B cell (primary cell): ENCODE measurements around the gene OR2T8. TPM values are rescaled to one million over a fixed set of nuclear protein-coding genes. Genes with fewer than 3 reads are reported as not detected.

ENCODE experiments used
- ATAC-seq: fragments of 200-7000 bp; cut with Tn5 transposase; one replicate; pipeline ENCODE4 v1.10.0; 2021; ENCODE audit warnings: low read depth, mild to moderate bottlenecking, moderate number of reproducible peaks, moderate library complexity
- CTCF ChIA-PET: fragments of 350-600 bp; sonication (Branson Sonifier 250); formaldehyde crosslinking; loops from one replicate; lab custom pipeline; 2021; ENCODE audit warnings: antibody characterized with exemption, inconsistent platforms; lab: Charles Lee
- POLR2A ChIA-PET: fragments of 350-600 bp; sonication (Branson Sonifier 250); formaldehyde crosslinking; loops from one replicate; lab custom pipeline; 2021; ENCODE audit warnings: antibody characterized with exemption; lab: Charles Lee
- DNase-seq: peaks from one replicate; pipeline ENCODE4 v3.0.0; 2013
- H2AFZ ChIP-seq: 2 replicates; pipeline ENCODE4 v1.6.1; 2012; ENCODE audit warnings: mild to moderate bottlenecking, low read depth, low read length; ENCODE audit not compliant: insufficient read depth, poor library complexity, severe bottlenecking
- H3K27ac ChIP-seq, 2 donors: 1 replicate in 1 of 2; 2 replicates in 1 of 2; pipeline ENCODE4 v1.5.1; 2012 to 2013; ENCODE audit warnings: low read length in 2 of 2, mild to moderate bottlenecking in 2 of 2, moderate library complexity in 1 of 2
- H3K27me3 ChIP-seq, 4 experiments: fragments of 200-600 bp in 1 of 4; sonication (generic) in 1 of 4; replicated peaks in 1 of 4; 1 replicate in 2 of 4; 2 replicates in 2 of 4; pipeline versions ENCODE4 v1.6.1 to v1.7.0; 2013 to 2016; ENCODE audit warnings: low read length in 3 of 4, mild to moderate bottlenecking in 2 of 4, mixed read lengths in 1 of 4, moderate library complexity in 1 of 4; ENCODE audit not compliant: insufficient read depth in 4 of 4, control insufficient read depth in 3 of 4; ENCODE audit errors: control extremely low read depth in 1 of 4
- H3K36me3 ChIP-seq, 2 experiments: replicated peaks in 1 of 2; 1 replicate in 1 of 2; 2 replicates in 1 of 2; pipeline versions ENCODE4 v1.6.1 to v1.7.1; 2013; ENCODE audit warnings: low read length in 1 of 2; ENCODE audit not compliant: insufficient read depth in 2 of 2, control insufficient read depth in 1 of 2; ENCODE audit errors: control extremely low read depth in 1 of 2, extremely low read depth in 1 of 2
- H3K4me1 ChIP-seq, 2 donors: fragments of 200-600 bp in 1 of 2; sonication (generic) in 1 of 2; 1 replicate in 1 of 2; 2 replicates in 1 of 2; pipeline versions ENCODE4 v1.5.1 to v1.6.1; 2013 to 2017; ENCODE audit warnings: low read length in 2 of 2; ENCODE audit not compliant: control insufficient read depth in 2 of 2, insufficient read depth in 2 of 2
- H3K4me2 ChIP-seq: replicated peaks from 2 replicates; pipeline ENCODE3; 2012; ENCODE audit warnings: mild to moderate bottlenecking, low read depth, low read length; ENCODE audit not compliant: poor library complexity, severe bottlenecking
- H3K4me3 ChIP-seq, 5 experiments: fragments of 200-600 bp in 1 of 5; sonication (generic) in 1 of 5; 1 replicate in 3 of 5; 2 replicates in 2 of 5; pipeline versions ENCODE4 v1.5.1 to v1.7.0; 2011 to 2016; ENCODE audit warnings: low read length in 4 of 5, mild to moderate bottlenecking in 4 of 5, low read depth in 2 of 5, control low read depth in 1 of 5, moderate library complexity in 1 of 5; ENCODE audit not compliant: insufficient read depth in 1 of 5; ENCODE audit errors: control extremely low read depth in 1 of 5, extremely low read depth in 1 of 5
- H3K79me2 ChIP-seq: fragments of 200-600 bp; sonication (generic); one replicate; pipeline ENCODE4 v1.6.0; 2016; ENCODE audit warnings: low read length; ENCODE audit not compliant: control insufficient read depth, insufficient read depth
- H3K9ac ChIP-seq: fragments of 200-600 bp; sonication (generic); 2 replicates; pipeline ENCODE4 v1.6.1; 2017; ENCODE audit warnings: mild to moderate bottlenecking, low read length, moderate library complexity
- H3K9me3 ChIP-seq, 3 donors: one replicate each; pipeline versions ENCODE4 v1.6.1 to v1.7.1; 2013; ENCODE audit warnings: low read length in 2 of 3; ENCODE audit not compliant: control insufficient read depth in 2 of 3, insufficient read depth in 1 of 3; ENCODE audit errors: control extremely low read depth in 1 of 3
- H4K20me1 ChIP-seq: 2 replicates; pipeline ENCODE4 v1.6.0; 2012; ENCODE audit warnings: mild to moderate bottlenecking, low read length; ENCODE audit not compliant: insufficient read depth, control insufficient read depth, poor library complexity, severe bottlenecking
- H3K27ac Mint-ChIP-seq: one replicate; pipeline ENCODE4 v1.8.0; 2021; ENCODE audit warnings: mixed read lengths
- H3K27me3 Mint-ChIP-seq: one replicate; pipeline ENCODE4 v1.8.0; 2021; ENCODE audit warnings: mixed read lengths
- H3K4me1 Mint-ChIP-seq: one replicate; pipeline ENCODE4 v1.8.0; 2021; ENCODE audit warnings: mixed read lengths
- H3K4me3 Mint-ChIP-seq: one replicate; pipeline ENCODE4 v1.8.0; 2021; ENCODE audit warnings: mixed read lengths
- H3K9me3 Mint-ChIP-seq: one replicate; pipeline ENCODE4 v1.8.0; 2022; ENCODE audit warnings: mixed read lengths; ENCODE audit not compliant: insufficient read depth
- EZH2 ChIP-seq: IDR thresholded peaks from 2 replicates; pipeline ENCODE4 v1.6.1; 2012; ENCODE audit warnings: borderline replicate concordance, low read depth, mild to moderate bottlenecking, moderate library complexity, low read length; ENCODE audit not compliant: insufficient read depth, poor library complexity, severe bottlenecking
- whole genome bisulfite sequencing: methylation state at CpG from one replicate; pipeline ENCODE4 v1.1.5; 2013; ENCODE audit warnings: missing lambda C conversion rate; ENCODE audit not compliant: insufficient coverage; 5-methylcytosine and 5-hydroxymethylcytosine counted together
- intact Hi-C: fragments of 100-400 bp; cut with micrococcal nuclease; formaldehyde crosslinking; loops from one replicate; pipeline ENCODE4 v1.10.0; 2022
- polyA plus RNA-seq: library from polyadenylated mRNA; depleted of rRNA; stranded (reverse); fragments of >200 nt; gene quantifications from 2 replicates; pipeline ENCODE4 v1.2.3, GENCODE V29; 2012
- total RNA-seq, 2 donors: library from RNA; stranded (reverse); fragments of 120-200 nt in 1 of 2; gene quantifications; 1 replicate in 1 of 2; 2 replicates in 1 of 2; pipeline versions ENCODE4 v1.2.3 to v1.2.4, GENCODE V29; 2013 to 2022
- TF ChIP-seq, protein P1 (sequence below): fragments of 200-600 bp; IDR thresholded peaks from one replicate; pipeline ENCODE4 v1.8.0; 2022; ENCODE audit warnings: antibody characterized with exemption, mild to moderate bottlenecking

The OR2T8 gene
- total and polyA plus RNA-seq, 2 donors (not counting 1 experiment from before 2014, with no cell fraction given), result 0.67 TPM; not detected in 1

DNA sequence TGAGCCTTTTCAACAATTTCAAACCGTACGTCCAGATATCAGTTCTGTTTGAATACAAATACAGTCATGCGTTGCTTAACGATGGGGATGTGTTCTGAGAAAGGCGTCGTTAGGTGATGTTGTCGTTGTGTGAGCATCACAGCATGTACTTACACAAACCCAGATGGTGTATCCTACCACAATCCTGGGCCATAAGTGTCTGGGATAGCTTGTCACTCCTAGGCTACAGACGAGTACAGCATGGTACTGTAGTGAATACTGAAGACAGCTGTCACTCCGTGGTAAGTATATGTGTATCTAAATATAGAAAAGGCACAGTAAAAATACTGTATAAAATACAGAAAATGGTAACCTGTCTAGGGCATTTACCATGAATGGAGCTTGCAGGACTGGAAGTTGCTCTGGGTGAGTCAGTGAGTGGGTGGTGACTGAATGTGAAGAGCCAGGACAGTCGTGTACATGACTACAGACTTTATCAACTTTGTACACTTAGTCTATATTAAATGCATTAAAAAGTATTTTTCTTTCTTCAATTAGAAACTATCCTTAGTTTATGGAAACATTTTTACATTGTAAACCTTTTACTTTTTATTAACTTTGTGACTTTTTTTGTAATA lies 35.1 kb upstream of the OR2T8 start:
- H3K27me3 Mint-ChIP-seq, result no peaks in the 10 kb centered on the region
- no peak overlapping the region for H3K4me2 ChIP-seq
- H3K9me3 Mint-ChIP-seq, result no peaks in the 10 kb centered on the region
- no peaks in the 10 kb centered on the region for H3K4me1 ChIP-seq
- POLR2A ChIA-PET, result no interaction called here
- no peak overlapping the region for H3K27ac ChIP-seq
- H2AFZ ChIP-seq, result no peak overlapping the region
- DNase-seq (no peak), ATAC-seq (no peak)
- no peaks in the 10 kb centered on the region for H3K27me3 ChIP-seq
- H3K36me3 ChIP-seq, result no peaks in the 10 kb centered on the region
- no peaks in the 10 kb centered on the region for H3K4me1 Mint-ChIP-seq
- intact Hi-C loops, result no loop called here
- H4K20me1 ChIP-seq, result no peaks in the 10 kb centered on the region
- no peak for TF ChIP-seq EZH2
- TF ChIP-seq, protein P1, sequence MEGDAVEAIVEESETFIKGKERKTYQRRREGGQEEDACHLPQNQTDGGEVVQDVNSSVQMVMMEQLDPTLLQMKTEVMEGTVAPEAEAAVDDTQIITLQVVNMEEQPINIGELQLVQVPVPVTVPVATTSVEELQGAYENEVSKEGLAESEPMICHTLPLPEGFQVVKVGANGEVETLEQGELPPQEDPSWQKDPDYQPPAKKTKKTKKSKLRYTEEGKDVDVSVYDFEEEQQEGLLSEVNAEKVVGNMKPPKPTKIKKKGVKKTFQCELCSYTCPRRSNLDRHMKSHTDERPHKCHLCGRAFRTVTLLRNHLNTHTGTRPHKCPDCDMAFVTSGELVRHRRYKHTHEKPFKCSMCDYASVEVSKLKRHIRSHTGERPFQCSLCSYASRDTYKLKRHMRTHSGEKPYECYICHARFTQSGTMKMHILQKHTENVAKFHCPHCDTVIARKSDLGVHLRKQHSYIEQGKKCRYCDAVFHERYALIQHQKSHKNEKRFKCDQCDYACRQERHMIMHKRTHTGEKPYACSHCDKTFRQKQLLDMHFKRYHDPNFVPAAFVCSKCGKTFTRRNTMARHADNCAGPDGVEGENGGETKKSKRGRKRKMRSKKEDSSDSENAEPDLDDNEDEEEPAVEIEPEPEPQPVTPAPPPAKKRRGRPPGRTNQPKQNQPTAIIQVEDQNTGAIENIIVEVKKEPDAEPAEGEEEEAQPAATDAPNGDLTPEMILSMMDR, result no peak
- H3K27ac Mint-ChIP-seq, result no peak overlapping the region
- no peak overlapping the region for H3K4me3 Mint-ChIP-seq
- H3K79me2 ChIP-seq, result no peaks in the 10 kb centered on the region
- 100% methylated on average over 2 of the region's 10 CpGs for WGBS
- H3K9me3 ChIP-seq, result no peaks in the 10 kb centered on the region
- CTCF ChIA-PET, result no interaction called here
- H3K9ac ChIP-seq, result no peak overlapping the region
- no peak overlapping the region for H3K4me3 ChIP-seq

DNA sequence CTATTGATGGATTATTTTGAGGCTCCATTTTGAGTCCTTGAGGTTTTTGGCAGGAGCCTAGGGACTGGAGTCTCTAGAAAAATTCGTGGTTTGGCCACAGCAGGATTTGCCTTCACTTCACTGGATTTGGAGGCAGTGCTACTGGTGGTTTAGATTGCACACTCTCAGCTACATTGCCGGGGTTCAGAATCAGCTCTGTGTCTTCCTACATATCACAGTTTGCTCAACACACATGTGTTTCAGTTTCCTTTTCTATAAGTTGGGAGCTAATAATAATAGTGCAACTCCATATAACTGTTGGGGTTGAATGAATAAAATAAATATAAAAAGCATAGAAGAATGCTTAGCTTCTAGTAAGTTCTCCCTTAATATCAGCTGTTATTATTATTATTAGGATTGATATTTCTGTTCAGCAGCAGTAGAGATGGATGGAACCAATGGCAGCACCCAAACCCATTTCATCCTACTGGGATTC lies 24.9 kb upstream of the OR2T8 start, which contains the start of gene OR2W3:
TSS of gene OR2W3 (plus strand) at position 425 of the 475 bp plus-strand sequence. CDS start at position 425, 0 bp downstream.
- ChIA-PET CTCF (no interaction called here), POLR2A (no interaction called here)
- TF ChIP-seq, protein P1, result no peak
- no peak for TF ChIP-seq EZH2
- H4K20me1 ChIP-seq, result no peaks in the 10 kb centered on the region
- H3K4me1 Mint-ChIP-seq, result no peaks in the 10 kb centered on the region
- H3K36me3 ChIP-seq, result no peaks in the 10 kb centered on the region
- no peaks in the 10 kb centered on the region for H3K9me3 Mint-ChIP-seq
- ATAC-seq, result no peak
- intact Hi-C loops, result no loop called here
- no peak for DNase-seq
- no peaks in the 10 kb centered on the region for H3K27me3 Mint-ChIP-seq
- no peak within 1 kb of the TSS for H3K27ac Mint-ChIP-seq
- H3K9me3 ChIP-seq, result peaks cover 0 to 18% (median 0%) of the 10 kb centered on the region in 3 donors
- no peak within 1 kb of the TSS for H3K4me2 ChIP-seq
- 0% methylated on average over 1 of the region's 2 CpGs for WGBS
- no peak within 1 kb of the TSS for H3K4me3 Mint-ChIP-seq
- H3K4me3 ChIP-seq, result no peak within 1 kb of the TSS
- no peak within 1 kb of the TSS for H2AFZ ChIP-seq
- no peaks in the 10 kb centered on the region for H3K27me3 ChIP-seq
- no peak within 1 kb of the TSS for H3K9ac ChIP-seq
- no peaks in the 10 kb centered on the region for H3K4me1 ChIP-seq
- no peak within 1 kb of the TSS for H3K27ac ChIP-seq
- H3K79me2 ChIP-seq, result no peaks in the 10 kb centered on the region
